ENCODE data around the gene ACMSD. TPM values are rescaled to one million over a fixed set of nuclear protein-coding genes. Genes with fewer than 3 reads are reported as not detected.

Gene ACMSD
- polyA plus RNA-seq, 1 experiment, result not detected

DNA sequence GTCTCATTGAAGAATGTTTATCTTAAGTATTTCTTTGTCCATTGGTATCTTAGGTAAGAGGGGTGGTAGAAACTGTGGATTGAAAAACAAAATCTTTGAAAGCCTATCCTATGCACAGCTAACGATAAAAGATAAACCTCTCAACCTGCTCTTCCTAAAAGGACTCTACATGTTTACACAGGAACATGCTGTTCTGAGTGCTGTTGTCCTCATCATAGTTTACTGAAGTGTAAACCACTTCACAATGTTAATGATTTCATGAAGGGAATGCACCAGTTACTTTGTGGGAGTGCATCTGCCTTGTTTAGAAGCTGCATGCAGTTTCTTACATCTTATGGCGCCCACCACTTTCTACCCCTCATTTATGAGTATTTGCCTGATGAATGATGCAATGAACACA, 1.2 kb downstream of the ACMSD start:
- H3K27me3 ChIP-seq (ENCODE audit: control insufficient read depth, insufficient read depth, low read length), result 0 out of 2 replicates have a peak, but pooled peaks cover 2% of the 10 kb centered on the region
- DNase-seq (ENCODE audit: low read depth), result no peak
- no peak overlapping the region for H3K4me3 ChIP-seq (ENCODE audit: low read depth, low read length)
- no peaks in the 10 kb centered on the region for H3K36me3 ChIP-seq (ENCODE audit: control insufficient read depth, insufficient read depth, low read length)
- ChIA-PET POLR2A (no interaction called here), CTCF (interaction anchor here (1.1 kb wide), 1 partner anchor 18 kb away, joined by 3 read pairs; no protein-coding TSS in a partner anchor)
- TF ChIP-seq, protein P1, sequence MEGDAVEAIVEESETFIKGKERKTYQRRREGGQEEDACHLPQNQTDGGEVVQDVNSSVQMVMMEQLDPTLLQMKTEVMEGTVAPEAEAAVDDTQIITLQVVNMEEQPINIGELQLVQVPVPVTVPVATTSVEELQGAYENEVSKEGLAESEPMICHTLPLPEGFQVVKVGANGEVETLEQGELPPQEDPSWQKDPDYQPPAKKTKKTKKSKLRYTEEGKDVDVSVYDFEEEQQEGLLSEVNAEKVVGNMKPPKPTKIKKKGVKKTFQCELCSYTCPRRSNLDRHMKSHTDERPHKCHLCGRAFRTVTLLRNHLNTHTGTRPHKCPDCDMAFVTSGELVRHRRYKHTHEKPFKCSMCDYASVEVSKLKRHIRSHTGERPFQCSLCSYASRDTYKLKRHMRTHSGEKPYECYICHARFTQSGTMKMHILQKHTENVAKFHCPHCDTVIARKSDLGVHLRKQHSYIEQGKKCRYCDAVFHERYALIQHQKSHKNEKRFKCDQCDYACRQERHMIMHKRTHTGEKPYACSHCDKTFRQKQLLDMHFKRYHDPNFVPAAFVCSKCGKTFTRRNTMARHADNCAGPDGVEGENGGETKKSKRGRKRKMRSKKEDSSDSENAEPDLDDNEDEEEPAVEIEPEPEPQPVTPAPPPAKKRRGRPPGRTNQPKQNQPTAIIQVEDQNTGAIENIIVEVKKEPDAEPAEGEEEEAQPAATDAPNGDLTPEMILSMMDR (IDR thresholded peaks at IDR 0.05; ENCODE audit: insufficient read depth, low read depth, low read length), result no peak

DNA sequence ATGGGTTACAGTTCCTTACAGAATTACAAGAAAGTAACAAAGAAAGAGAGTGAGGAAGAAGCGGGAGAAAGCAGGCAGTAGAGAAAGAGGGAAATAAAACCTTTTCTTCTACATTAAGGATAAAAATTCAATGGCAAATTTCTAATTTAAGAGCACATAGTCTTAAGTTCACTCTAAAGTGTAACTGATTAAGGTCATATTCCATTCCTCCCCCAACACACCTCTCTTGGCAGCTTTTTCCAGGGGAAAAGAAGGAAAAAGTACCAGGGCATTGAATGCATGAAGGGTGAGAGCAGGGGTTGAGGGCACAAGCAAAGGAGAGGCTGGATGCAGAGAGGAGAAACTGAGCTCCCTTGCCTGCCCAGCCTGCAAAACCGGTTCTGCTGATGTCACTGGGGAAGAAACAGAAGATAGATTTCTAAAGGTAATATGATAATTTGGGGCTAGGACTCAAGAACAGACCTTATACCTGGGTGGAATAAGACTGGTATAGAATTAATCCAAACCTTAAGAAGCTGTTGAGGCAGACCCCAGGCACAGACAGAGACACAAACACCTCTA, 4.6 kb downstream of the ACMSD start:
- CTCF ChIA-PET, result no interaction called here
- H3K36me3 ChIP-seq (ENCODE audit: control insufficient read depth, insufficient read depth, low read length), result no peaks in the 10 kb centered on the region
- TF ChIP-seq, protein P1 (IDR thresholded peaks at IDR 0.05; ENCODE audit: insufficient read depth, low read depth, low read length), result no peak
- H3K4me3 ChIP-seq (ENCODE audit: low read depth, low read length), result no peak overlapping the region
- 0 out of 2 replicates have a peak, but pooled peaks cover 2% of the 10 kb centered on the region for H3K27me3 ChIP-seq (ENCODE audit: control insufficient read depth, insufficient read depth, low read length)
- no peak for DNase-seq (ENCODE audit: low read depth)
- POLR2A ChIA-PET, result no interaction called here

DNA sequence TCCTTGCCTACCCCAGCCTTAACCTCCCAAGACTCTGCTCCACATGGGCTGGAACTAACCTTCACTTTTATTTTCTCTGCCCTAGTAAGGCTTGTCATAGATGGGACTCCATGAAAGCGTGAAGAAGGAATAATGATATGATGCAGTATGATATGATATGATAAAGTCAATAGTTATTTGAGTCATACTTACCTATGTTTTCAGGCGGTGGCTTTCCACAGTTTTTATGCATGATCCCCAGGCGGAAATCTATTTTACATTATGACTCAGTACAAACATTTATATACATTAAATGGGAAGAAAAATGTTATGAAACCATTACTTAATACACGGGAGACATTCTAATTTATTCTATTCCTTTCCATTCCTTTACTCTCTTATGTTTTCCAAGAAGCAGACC, 5.6 kb downstream of the ACMSD start:
- Histone ChIP-seq H3K27me3 (ENCODE audit: control insufficient read depth, insufficient read depth, low read length) (0 out of 2 replicates have a peak, but pooled peaks cover 2% of the 10 kb centered on the region), H3K4me3 (ENCODE audit: low read depth, low read length) (no peak overlapping the region), H3K36me3 (ENCODE audit: control insufficient read depth, insufficient read depth, low read length) (no peaks in the 10 kb centered on the region)
- TF ChIP-seq, protein P1 (IDR thresholded peaks at IDR 0.05; ENCODE audit: insufficient read depth, low read depth, low read length), result no peak
- CTCF ChIA-PET, result no interaction called here
- no peak for DNase-seq (ENCODE audit: low read depth)
- POLR2A ChIA-PET, result no interaction called here

DNA sequence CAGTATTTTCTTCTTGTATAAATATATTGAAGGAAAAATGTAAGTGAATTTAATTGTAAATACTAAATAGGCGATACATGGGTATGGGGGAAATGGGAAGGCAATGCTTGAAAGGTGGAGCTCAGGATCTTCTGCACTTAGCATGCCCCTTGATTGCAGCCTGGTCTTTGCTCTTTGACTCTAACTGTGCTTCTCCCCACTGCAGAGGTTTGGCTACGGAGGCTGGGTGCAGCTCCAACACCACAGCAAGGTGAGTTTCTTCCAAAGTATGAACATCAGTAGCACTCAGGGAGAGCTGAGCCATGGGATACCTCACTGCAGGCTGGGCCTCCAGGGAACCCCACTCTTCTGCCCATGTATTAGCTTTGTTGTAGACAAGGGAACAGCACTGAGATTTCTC, 6.6 kb downstream of the ACMSD start:
- H3K4me3 ChIP-seq (ENCODE audit: low read depth, low read length), result no peak overlapping the region
- DNase-seq (ENCODE audit: low read depth), result no peak
- TF ChIP-seq, protein P1 (IDR thresholded peaks at IDR 0.05; ENCODE audit: insufficient read depth, low read depth, low read length), result no peak
- no peaks in the 10 kb centered on the region for H3K36me3 ChIP-seq (ENCODE audit: control insufficient read depth, insufficient read depth, low read length)
- POLR2A ChIA-PET, result interaction anchor here (0.5 kb wide), 1 partner anchor 20 kb away, joined by 3 read pairs; no protein-coding TSS in a partner anchor
- H3K27me3 ChIP-seq (ENCODE audit: control insufficient read depth, insufficient read depth, low read length), result 0 out of 2 replicates have a peak, but pooled peaks cover 2% of the 10 kb centered on the region
- CTCF ChIA-PET, result interaction anchor here (0.8 kb wide), 1 partner anchor 10 kb away, joined by 3 read pairs; no protein-coding TSS in a partner anchor

DNA sequence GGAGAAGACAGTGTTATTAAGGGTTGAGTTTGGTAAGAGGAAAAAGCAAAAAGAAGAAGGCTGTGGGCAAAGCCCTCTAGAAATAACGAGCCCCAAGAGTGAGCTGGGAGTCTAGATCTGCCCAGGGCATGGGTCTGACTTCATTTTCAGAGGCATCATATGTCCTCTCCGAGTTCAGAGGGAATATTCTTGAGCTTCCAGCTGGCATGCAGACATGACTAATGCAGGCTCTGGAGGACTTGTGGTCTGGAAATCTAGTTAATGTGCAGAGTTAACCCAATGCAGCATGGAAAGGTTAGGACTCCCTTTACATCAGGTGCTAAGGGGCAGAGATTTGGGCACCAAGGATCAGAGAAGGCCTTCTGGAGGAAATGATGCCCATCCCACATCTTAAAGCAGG, 7.3 kb downstream of the ACMSD start:
- CTCF ChIA-PET, result interaction anchor here (0.7 to 0.8 kb wide), 3 partner anchors 8 to 659 kb away, joined by 3 to 6 read pairs (median 3); no protein-coding TSS in a partner anchor
- H3K36me3 ChIP-seq (ENCODE audit: control insufficient read depth, insufficient read depth, low read length), result no peaks in the 10 kb centered on the region
- 0 out of 2 replicates have a peak, but pooled peaks cover 2% of the 10 kb centered on the region for H3K27me3 ChIP-seq (ENCODE audit: control insufficient read depth, insufficient read depth, low read length)
- TF ChIP-seq, protein P1 (IDR thresholded peaks at IDR 0.05; ENCODE audit: insufficient read depth, low read depth, low read length), result no peak
- H3K4me3 ChIP-seq (ENCODE audit: low read depth, low read length), result no peak overlapping the region
- no peak for DNase-seq (ENCODE audit: low read depth)
- POLR2A ChIA-PET, result interaction anchor here (0.5 to 0.8 kb wide), 2 partner anchors 20 to 56 kb away, joined by 3 to 30 read pairs; no protein-coding TSS in a partner anchor
